RWPE1 (cell line): ENCODE results near the gene SHROOM1.

ENCODE experiments used
- CTCF ChIA-PET: fragments of 350-600 bp; sonication (Branson Sonifier 250); formaldehyde crosslinking; extraction: SDS; loops from one replicate; lab custom pipeline; 2021; lab: Yijun Ruan, JAX
- POLR2A ChIA-PET: fragments of 400-600 bp; formaldehyde crosslinking; extraction: SDS; loops from one replicate; lab custom pipeline; 2020; ENCODE audit warnings: antibody characterized with exemption; ENCODE audit not compliant: low non-redundant PET; lab: Yijun Ruan, JAX
- DNase-seq: peaks from one replicate; pipeline ENCODE4 v3.0.0; 2012; ENCODE audit warnings: low spot score
- H3K27ac ChIP-seq: fragments of 450-650 bp; 2 replicates; pipeline ENCODE4 v1.5.1; 2017
- TF ChIP-seq, protein P1 (sequence below): fragments of 450-650 bp; conservative IDR thresholded peaks from 2 replicates; pipeline ENCODE4 v1.5.1; 2017; ENCODE audit warnings: low read depth, mild to moderate bottlenecking

The SHROOM1 gene

DNA sequence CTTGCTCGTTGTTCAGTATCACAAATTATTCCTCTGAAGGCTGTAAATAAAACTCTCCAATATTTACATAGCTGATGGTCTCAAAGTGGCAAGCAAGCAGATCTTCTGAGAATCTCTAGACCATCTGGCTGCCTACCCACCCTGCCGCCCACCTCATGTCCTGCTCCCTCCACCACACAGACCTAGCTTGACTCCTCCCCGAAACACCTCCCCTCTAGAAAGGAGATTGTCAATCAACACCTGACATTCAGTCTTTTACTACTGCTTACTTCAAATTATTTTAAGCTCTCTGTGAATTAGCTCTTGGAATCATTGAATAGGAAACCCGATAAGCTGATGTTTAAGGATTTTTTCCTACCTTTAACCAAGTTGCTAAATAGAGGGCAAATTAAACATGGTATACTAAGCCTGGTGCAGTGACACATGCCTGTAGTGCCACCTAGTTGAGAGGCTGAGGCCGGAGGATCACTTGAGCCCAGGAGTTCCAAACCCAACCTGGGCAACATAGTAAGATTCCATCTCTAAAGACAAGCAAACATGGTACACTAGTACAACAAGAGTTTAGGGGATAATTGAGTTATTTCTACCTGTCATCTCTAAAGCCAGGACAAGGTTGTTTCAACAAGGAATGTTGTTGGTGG lies 28.3 kb downstream of the SHROOM1 start:
- CTCF ChIA-PET, result interaction anchor here (0.6 to 1.4 kb wide), 6 partner anchors 9 to 275 kb away, joined by 3 to 5 read pairs (median 3); no protein-coding TSS in a partner anchor
- TF ChIP-seq, protein P1, sequence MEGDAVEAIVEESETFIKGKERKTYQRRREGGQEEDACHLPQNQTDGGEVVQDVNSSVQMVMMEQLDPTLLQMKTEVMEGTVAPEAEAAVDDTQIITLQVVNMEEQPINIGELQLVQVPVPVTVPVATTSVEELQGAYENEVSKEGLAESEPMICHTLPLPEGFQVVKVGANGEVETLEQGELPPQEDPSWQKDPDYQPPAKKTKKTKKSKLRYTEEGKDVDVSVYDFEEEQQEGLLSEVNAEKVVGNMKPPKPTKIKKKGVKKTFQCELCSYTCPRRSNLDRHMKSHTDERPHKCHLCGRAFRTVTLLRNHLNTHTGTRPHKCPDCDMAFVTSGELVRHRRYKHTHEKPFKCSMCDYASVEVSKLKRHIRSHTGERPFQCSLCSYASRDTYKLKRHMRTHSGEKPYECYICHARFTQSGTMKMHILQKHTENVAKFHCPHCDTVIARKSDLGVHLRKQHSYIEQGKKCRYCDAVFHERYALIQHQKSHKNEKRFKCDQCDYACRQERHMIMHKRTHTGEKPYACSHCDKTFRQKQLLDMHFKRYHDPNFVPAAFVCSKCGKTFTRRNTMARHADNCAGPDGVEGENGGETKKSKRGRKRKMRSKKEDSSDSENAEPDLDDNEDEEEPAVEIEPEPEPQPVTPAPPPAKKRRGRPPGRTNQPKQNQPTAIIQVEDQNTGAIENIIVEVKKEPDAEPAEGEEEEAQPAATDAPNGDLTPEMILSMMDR, result no peak
- no peak for DNase-seq
- H3K27ac ChIP-seq, result no peak overlapping the region
- POLR2A ChIA-PET, result interaction anchor here (0.7 kb wide), 1 partner anchor 65 kb away, joined by 4 read pairs; the partner anchor contains the start of gene KIF3A

DNA sequence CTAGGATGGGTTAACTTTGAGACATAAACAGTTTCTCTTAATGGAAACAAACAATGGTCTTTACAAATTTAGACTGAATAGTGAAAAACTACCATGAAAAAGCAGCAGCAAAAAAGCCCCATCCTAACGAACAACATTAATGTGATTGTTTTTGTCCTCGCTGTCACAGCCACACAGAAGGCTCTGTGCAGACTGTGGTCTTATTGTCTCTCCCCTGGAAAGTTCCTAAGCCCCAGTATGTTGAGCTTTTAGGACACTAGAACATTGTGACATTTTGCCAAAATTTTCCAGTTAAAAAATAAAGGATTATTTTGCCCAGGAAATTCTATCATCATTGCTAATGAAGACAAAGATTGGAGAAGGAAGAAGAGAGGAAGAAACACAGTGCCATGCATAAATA lies 29.9 kb downstream of the SHROOM1 start:
- CTCF ChIA-PET, result no interaction called here
- no peak overlapping the region for H3K27ac ChIP-seq
- no peak for DNase-seq
- POLR2A ChIA-PET, result no interaction called here
- TF ChIP-seq, protein P1, result no peak

DNA sequence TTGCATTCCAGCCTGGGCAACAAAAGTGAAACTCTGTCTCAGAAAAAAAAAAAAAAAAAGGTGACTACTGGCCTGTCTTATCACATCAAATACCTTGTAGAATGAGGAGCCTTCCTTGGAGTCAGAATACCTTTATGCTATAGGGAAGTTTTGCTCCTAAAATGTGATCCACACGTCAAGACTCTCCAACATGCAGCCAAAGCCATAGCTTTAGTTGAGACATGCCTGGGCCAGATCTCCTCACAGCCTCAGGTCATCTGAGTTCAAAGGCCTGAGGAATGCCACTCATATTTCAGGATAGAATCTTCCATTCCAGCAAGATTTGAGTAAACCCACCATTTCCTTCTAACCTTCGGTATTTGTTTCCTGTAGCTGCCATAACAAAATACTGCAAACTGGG lies 31.1 kb downstream of the SHROOM1 start:
- TF ChIP-seq, protein P1, result no peak
- ChIA-PET POLR2A (interaction anchor here (0.5 kb wide), 1 partner anchor 248 kb away, joined by 3 read pairs; no protein-coding TSS in a partner anchor), CTCF (interaction anchor here (2.8 kb wide), 1 partner anchor 20 kb away, joined by 16 read pairs; no protein-coding TSS in a partner anchor)
- peak overlapping the region; percentile 38 for H3K27ac ChIP-seq
- DNase-seq, result peak; percentile 48

DNA sequence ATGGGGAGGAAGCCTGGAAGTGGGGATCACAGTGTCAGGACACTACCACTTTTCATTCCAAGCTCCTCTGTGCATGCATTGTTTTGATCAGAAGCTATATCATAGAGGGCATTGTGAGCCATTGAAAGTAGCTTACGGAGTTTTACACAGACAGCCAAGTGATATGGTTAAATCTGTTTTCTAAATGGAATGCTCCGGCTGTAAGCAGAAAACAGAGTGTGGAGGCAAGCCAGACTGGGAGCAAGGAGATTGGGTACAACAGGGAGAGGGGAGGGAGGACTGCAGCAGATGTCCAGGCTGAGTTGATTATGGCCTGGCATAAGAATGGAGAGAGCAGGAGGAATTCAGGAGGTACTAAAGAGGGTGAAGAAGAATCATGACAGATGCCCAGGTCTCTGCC lies 32.8 kb downstream of the SHROOM1 start:
- CTCF ChIA-PET, result interaction anchor here (0.9 to 2.8 kb wide), 3 partner anchors 20 to 43 kb away, joined by 3 to 16 read pairs (median 8); no protein-coding TSS in a partner anchor
- POLR2A ChIA-PET, result no interaction called here
- no peak overlapping the region for H3K27ac ChIP-seq
- TF ChIP-seq, protein P1, result no peak
- no peak for DNase-seq

DNA sequence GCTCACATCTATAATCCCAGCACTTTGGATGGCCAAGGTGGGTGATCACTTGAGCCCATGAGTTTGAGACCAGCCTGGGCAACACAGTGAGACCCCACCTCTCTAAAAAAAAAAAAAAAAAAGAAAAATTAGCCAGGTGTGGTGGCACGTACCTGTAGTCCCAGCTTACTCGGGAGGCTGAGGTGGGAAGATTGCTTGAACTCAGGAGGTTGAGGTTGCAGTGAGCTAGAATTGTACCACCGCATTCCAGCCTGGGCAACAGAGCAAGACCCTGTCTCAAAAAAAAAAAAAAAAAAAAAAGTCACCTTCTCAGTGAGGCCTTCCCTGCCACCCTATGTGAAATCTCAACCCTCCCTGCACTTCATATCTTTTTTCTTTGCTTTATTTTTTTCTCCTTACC lies 39.4 kb downstream of the SHROOM1 start:
- TF ChIP-seq, protein P1, result no peak
- no peak overlapping the region for H3K27ac ChIP-seq
- DNase-seq, result no peak
- POLR2A ChIA-PET, result no interaction called here
- CTCF ChIA-PET, result no interaction called here

DNA sequence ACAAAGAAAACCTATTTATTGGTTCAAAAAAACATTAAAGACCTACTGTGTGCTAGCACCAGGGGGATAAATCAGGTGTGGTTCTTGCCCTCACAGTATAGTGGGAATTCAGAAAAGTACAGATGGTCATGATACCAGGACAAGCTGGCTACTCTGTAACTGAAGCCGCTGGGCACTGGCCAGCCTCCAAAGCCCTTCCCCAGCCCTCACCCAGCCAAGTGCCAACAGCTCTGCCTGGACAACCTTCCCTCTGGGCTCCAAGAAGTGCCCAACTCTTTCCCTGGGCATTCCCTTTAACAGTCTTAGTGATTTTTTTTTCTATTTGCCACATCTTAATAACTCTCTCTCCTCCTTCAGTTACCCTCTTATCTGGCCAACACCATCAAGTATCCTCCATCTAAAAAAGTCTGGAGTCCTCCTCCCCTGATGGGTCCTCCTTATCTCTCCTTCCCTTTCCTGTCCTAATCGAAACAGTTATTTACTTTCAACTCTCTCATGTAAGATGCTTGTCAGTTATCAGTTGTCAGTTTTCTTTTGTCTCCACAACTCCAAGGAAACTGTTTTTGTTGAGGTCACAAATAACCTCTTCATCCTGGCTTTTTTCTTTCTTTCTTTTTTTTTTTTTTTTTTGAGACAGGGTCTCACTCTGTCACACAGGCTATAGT lies 40.1 kb downstream of the SHROOM1 start:
- ChIA-PET POLR2A (no interaction called here), CTCF (interaction anchor here (0.7 to 0.9 kb wide), 2 partner anchors 13 to 269 kb away, joined by 3 read pairs; no protein-coding TSS in a partner anchor)
- TF ChIP-seq, protein P1, result no peak
- no peak for DNase-seq
- H3K27ac ChIP-seq, result no peak overlapping the region
